IMR-90 (cell line): ENCODE data around the gene MTA3.

Experiments
- CHD1 ChIP-seq: IDR thresholded peaks from 2 replicates; pipeline ENCODE4 v1.6.1; 2012; ENCODE audit warnings: low read depth, low read length, improper control_type of control experiment
- CTCF ChIP-seq: conservative IDR thresholded peaks from 2 replicates; pipeline ENCODE4 v1.5.1; 2012; ENCODE audit warnings: mild to moderate bottlenecking, low read depth, low read length, improper control_type of control experiment
- RAD21 ChIP-seq: IDR thresholded peaks from 2 replicates; pipeline ENCODE4 v1.6.1; 2012; ENCODE audit warnings: low read length, improper control_type of control experiment
- RCOR1 ChIP-seq: IDR thresholded peaks from 2 replicates; pipeline ENCODE4 v1.6.1; 2012; ENCODE audit warnings: mild to moderate bottlenecking, low read length, improper control_type of control experiment; ENCODE audit not compliant: insufficient replicate concordance

DNA sequence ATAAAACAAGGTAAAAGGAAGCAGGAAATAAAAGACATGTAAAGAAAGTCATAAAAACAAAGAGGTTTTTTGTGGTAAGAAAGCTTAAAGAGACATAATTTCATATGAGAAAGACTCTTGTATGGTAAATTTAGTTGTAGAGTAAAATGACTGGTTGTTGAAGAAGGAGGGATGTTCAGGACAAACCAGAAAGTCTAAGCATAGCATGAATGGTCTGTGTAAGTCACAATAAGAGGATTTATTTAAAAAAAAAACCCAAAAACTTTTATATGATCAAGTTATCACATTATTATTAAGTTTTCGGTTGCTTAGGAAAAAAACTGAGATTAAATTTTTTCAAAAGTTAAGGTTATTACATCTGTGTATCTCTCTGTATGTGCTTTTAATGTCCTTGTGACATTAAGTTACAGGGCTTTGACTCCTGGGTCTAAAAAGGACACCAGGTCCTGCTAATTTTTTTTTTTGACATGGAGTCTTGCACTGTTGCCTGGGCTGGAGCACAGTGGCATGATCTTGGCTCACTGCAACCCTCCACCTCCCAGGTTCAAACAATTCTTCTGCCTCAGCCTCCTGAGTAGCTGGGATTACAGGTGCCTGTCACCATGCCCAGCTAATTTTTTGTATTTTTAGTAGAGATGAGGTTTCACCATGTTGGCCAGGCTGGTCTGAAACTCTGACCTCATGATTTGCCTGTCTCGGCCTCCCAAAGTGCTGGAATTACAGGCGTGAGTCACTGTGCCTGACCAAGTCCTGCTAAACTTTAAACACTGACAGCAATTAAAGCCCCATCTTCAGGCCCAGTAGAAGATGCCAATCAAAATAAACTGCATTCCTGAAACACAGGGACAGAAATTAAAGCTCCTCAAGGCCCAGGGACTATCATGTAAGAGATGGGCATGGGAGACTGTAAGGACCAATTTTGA lies 209.7 kb downstream of the MTA3 start:
- no peak for TF ChIP-seq CTCF
- TF ChIP-seq CHD1, result no peak
- TF ChIP-seq RCOR1, result no peak
- TF ChIP-seq RAD21, result no peak
